Panc1 (cell line): ENCODE data around the gene MED25. TPM values are rescaled to one million over a fixed set of nuclear protein-coding genes. Genes with fewer than 3 reads are reported as not detected.

Source experiments
- ATAC-seq: fragments of 200-7000 bp; cut with Tn5 transposase; 2 replicates; pipeline ENCODE4 v1.9.1; 2020; ENCODE audit warnings: mild to moderate bottlenecking, moderate library complexity
- BruUV-seq: library from RNA; stranded (reverse); fragments of 400-500 nt; replicated peaks from 2 replicates; lab custom pipeline; 2021; lab: Mats Ljungman, UMichigan
- CTCF ChIA-PET: fragments of 300-600 bp; sonication (Branson Sonifier 250); formaldehyde crosslinking; loops from one replicate; lab custom pipeline; 2022; ENCODE audit warnings: antibody characterized with exemption; lab: Charles Lee
- POLR2A ChIA-PET: fragments of 300-600 bp; sonication (Branson Sonifier 250); formaldehyde crosslinking; loops from one replicate; lab custom pipeline; 2022; ENCODE audit warnings: antibody characterized with exemption; lab: Charles Lee
- DNase-seq: peaks from one replicate; pipeline ENCODE4 v3.0.0-alpha.2; 2010; ENCODE audit warnings: low read depth, low spot score
- H3K27ac ChIP-seq: 2 replicates; pipeline ENCODE4 v1.5.1; 2011; ENCODE audit warnings: mild to moderate bottlenecking, low read length, inconsistent platforms
- H3K27me3 ChIP-seq: fragments of 200-500 bp; sonication (Bioruptor generic); 2 replicates; pipeline ENCODE4 v1.6.0; 2014; ENCODE audit warnings: low read length, inconsistent platforms; ENCODE audit not compliant: control insufficient read depth, insufficient read depth
- H3K36me3 ChIP-seq: fragments of 200-500 bp; sonication (Bioruptor generic); 2 replicates; pipeline ENCODE4 v1.5.1; 2014; ENCODE audit warnings: inconsistent platforms, mild to moderate bottlenecking, low read length, moderate library complexity; ENCODE audit not compliant: control insufficient read depth, insufficient read depth
- H3K4me1 ChIP-seq: 2 replicates; pipeline ENCODE4 v1.5.1; 2011; ENCODE audit warnings: inconsistent platforms, mild to moderate bottlenecking, low read length, moderate library complexity; ENCODE audit not compliant: control insufficient read depth, insufficient read depth
- H3K4me3 ChIP-seq, 2 experiments: 2 replicates each; pipeline ENCODE4 v1.5.1; 2011 to 2012; ENCODE audit warnings: low read depth in 2 of 2, low read length in 2 of 2, mild to moderate bottlenecking in 2 of 2, inconsistent platforms in 1 of 2, moderate library complexity in 1 of 2
- H3K9me3 ChIP-seq: fragments of 200-500 bp; sonication (Bioruptor generic); 2 replicates; pipeline ENCODE4 v1.5.1; 2014; ENCODE audit warnings: low read depth, mild to moderate bottlenecking, inconsistent platforms, low read length, moderate library complexity; ENCODE audit not compliant: control insufficient read depth, insufficient read depth
- CTCF ChIP-seq: fragments of 450-650 bp; IDR thresholded peaks from 2 replicates; pipeline ENCODE4 v1.5.1; 2017; ENCODE audit warnings: mild to moderate bottlenecking
- POLR2AphosphoS5 ChIP-seq: IDR thresholded peaks from 2 replicates; pipeline ENCODE4 v1.6.1; 2012; ENCODE audit warnings: mild to moderate bottlenecking, low read depth, low read length, moderate library complexity
- REST ChIP-seq, 2 experiments: IDR thresholded peaks; 2 replicates each; pipeline ENCODE4 v1.6.1; 2011 to 2012; ENCODE audit warnings: low read depth in 2 of 2, control low read depth in 1 of 2, low read length in 1 of 2, mild to moderate bottlenecking in 1 of 2, moderate library complexity in 1 of 2; ENCODE audit not compliant: insufficient read depth in 1 of 2
- SIN3A ChIP-seq: IDR thresholded peaks from 2 replicates; pipeline ENCODE4 v1.6.1; 2012; ENCODE audit warnings: low read depth, mild to moderate bottlenecking, low read length, moderate library complexity, borderline replicate concordance; ENCODE audit not compliant: insufficient read depth
- TCF7L2 ChIP-seq: IDR thresholded peaks from 2 replicates; pipeline ENCODE4 v1.6.1; 2011; ENCODE audit warnings: mild to moderate bottlenecking, low read depth, low read length, inconsistent platforms
- in situ Hi-C: cut with HindIII; loops from 2 replicates; pipeline ENCODE4 v1.10.0; 2016; ENCODE audit warnings: low sequenced_read_pairs, low pct_unique_long_range_greater_than_20kb
- intact Hi-C: fragments of 100-400 bp; cut with micrococcal nuclease; formaldehyde crosslinking; loops from one replicate; pipeline ENCODE4 v1.10.0; 2022; ENCODE audit not compliant: unreplicated experiment
- total RNA-seq: library from RNA; stranded (reverse); gene quantifications from one replicate; pipeline ENCODE4 v1.2.1, GENCODE V29; 2021; ENCODE audit not compliant: unreplicated experiment

Gene MED25
- total RNA-seq, 1 experiment from 2014 or later: 52.4 TPM

GRCh38 chr19:49790866-49791265 lies 27.2 kb upstream of the MED25 start:
- Histone ChIP-seq H3K27me3 (no peaks in the 10 kb centered on the region), H3K4me3 (no peak overlapping the region), H3K4me1 (no peaks in the 10 kb centered on the region), H3K9me3 (no peaks in the 10 kb centered on the region), H3K36me3 (no peaks in the 10 kb centered on the region; the same call in 1 of the 2 replicates), H3K27ac (no peak overlapping the region)
- DNase-seq (no peak), ATAC-seq (no peak; the same call in 1 of the 2 replicates)
- TF ChIP-seq POLR2AphosphoS5 (no peak), SIN3A (no peak), CTCF (no peak), REST (IDR thresholded peaks at IDR 0.05; ENCODE audit: insufficient read depth in 1 of 2, low read depth in 2 of 2, low read length in 1 of 2) (no peak), TCF7L2 (no peak)
- BruUV-seq: no TSS peak
- intact Hi-C loops: no loop called here
- POLR2A ChIA-PET: no interaction called here
- CTCF ChIA-PET: no interaction called here
- in situ Hi-C loops: no loop called here

- H3K27me3 ChIP-seq: no peaks in the 10 kb centered on the region
- BruUV-seq: no TSS peak
- CTCF ChIA-PET: no interaction called here
Observed at GRCh38 chr19:49791776-49792445, 26.2 kb upstream of the MED25 start.

More at GRCh38 chr19:49791776-49792445, 26.2 kb upstream of the MED25 start:
- H3K9me3 ChIP-seq: no peaks in the 10 kb centered on the region
- no peaks in the 10 kb centered on the region for H3K4me1 ChIP-seq
- H3K27ac ChIP-seq: no peak overlapping the region
- H3K4me3 ChIP-seq: no peak overlapping the region
- POLR2A ChIA-PET: no interaction called here
- intact Hi-C loops (no loop called here), in situ Hi-C loops (no loop called here)
- TF ChIP-seq REST (IDR thresholded peaks at IDR 0.05; ENCODE audit: insufficient read depth in 1 of 2, low read depth in 2 of 2, low read length in 1 of 2): no peak
- TF ChIP-seq TCF7L2: no peak
- TF ChIP-seq CTCF: no peak
- no peak for TF ChIP-seq POLR2AphosphoS5
- no peak for TF ChIP-seq SIN3A
- DNase-seq (no peak), ATAC-seq (no peak)
- H3K36me3 ChIP-seq: no peaks in the 10 kb centered on the region; the same call in 1 of the 2 replicates
